ENCODE measurements around the gene PEAK1. TPM values are rescaled to one million over a fixed set of nuclear protein-coding genes. Genes with fewer than 3 reads are reported as not detected.

Gene PEAK1
- total and polyA plus RNA-seq, 9 of the 15 experiments (the other 6 are each of a cell fraction or from before 2014, with no cell fraction given), result 0.99 to 22.4 (median 10.8) TPM

GRCh38 chr15:77454265-77454664 lies 34.4 kb upstream of the PEAK1 start (continued):
- TF ChIP-seq, protein P1, sequence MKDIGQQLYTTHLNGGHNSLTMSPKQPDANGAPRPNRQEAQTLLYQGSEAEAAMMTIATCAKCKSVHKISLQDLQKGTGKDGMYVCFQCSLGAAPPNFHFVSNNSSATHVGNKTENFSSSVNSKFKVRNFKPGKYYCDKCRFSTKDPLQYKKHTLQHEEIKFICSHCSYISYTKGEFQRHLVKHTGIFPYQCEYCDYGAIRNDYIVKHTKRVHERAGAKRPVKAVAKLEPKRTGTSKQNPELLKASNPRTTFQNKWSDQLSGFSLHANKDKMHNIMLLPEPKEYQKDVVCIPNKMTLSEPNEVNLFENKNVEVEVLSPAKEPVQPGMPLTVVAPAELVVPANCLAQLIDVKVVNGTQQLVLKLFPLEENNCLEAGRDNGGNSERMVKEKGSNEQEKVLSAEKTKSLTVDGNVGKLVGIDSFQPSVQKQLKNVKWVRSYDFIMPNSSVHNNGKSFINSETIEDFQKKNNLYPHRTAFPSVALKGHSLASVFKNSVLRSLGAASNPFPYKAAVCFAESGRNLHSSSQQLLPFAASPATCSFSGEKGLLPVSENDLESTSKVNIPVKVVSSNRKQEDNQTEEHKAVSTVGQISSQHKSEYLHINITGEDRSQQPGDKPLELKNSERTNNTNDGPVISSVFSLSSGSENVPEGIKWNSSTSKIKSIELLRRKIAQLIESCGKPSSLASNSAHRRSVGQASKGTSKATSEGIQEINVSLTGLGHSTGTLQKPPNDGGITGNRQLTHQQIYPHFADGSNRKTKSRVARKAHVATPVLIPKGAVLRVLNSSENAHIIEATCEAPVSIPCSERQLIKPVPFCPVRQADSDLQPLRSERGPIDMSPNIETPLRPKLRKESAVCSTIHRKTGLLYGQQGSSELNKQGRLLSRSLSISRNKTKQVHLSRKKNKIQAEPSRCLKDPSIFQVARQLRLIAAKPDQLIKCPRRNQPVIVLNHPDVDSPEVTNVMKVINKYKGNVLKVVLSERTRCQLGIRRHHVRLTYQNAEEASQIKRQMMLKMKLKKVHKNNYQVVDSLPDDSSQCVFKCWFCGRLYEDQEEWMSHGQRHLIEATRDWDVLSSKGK (CRISPR knock-in tag; IDR thresholded peaks at IDR 0.05), result no peak

- no peak for FAIRE-seq
- H2AFZ ChIP-seq (ENCODE audit: low read depth, low read length), result no peak overlapping the region
- TF ChIP-seq PCBP2 (IDR thresholded peaks at IDR 0.05; ENCODE audit: low read depth, low read length, poor library complexity, severe bottlenecking), result no peak
- TF ChIP-seq ZNF699 (CRISPR knock-in tag; IDR thresholded peaks at IDR 0.05; ENCODE audit: insufficient replicate concordance), result no peak
- no peak for TF ChIP-seq SIRT6 (IDR thresholded peaks at IDR 0.05; ENCODE audit: low read depth, low read length)
- no peak for TF ChIP-seq BMI1 (IDR thresholded peaks at IDR 0.05; ENCODE audit: low read length)
- TF ChIP-seq HMG20B (CRISPR knock-in tag; IDR thresholded peaks at IDR 0.05), result no peak
- TF ChIP-seq VEZF1 (CRISPR knock-in tag; IDR thresholded peaks at IDR 0.05), result no peak
- TF ChIP-seq ZNF609 (CRISPR knock-in tag; IDR thresholded peaks at IDR 0.05; ENCODE audit: borderline replicate concordance), result no peak
Observed at GRCh38 chr15:77446840-77447390, 27.0 kb upstream of the PEAK1 start.

More at GRCh38 chr15:77446840-77447390, 27.0 kb upstream of the PEAK1 start:
- no peaks in the 10 kb centered on the region for H3K9me3 ChIP-seq (replicated peaks; ENCODE audit: control insufficient read depth, insufficient read depth, low read depth, low read length)
- CTCF ChIA-PET (ENCODE audit: low intra/inter-chr PET ratio), result no interaction called here
- ATAC-seq (no peak), DNase-seq (ENCODE audit: extremely low read depth in 1 of 4, low spot score in 3 of 4) (no peak)
- H3K4me1 ChIP-seq (replicated peaks in 1 of 2; ENCODE audit: control insufficient read depth in 2 of 2, insufficient read depth in 2 of 2, low read length in 2 of 2), result no peaks in the 10 kb centered on the region
- H3K4me3 ChIP-seq, result no peak overlapping the region
- H4K20me1 ChIP-seq (replicated peaks; ENCODE audit: control insufficient read depth, insufficient read depth, low read length), result no peaks in the 10 kb centered on the region
- BruUV-seq (replicated peaks), result no TSS peak
- no peak overlapping the region for H3K4me2 ChIP-seq (ENCODE audit: insufficient read depth, low read length)
- in situ Hi-C loops (cut with MboI) (no loop called here), intact Hi-C loops (cut with micrococcal nuclease) (no loop called here)
- peaks cover 35% of the 10 kb centered on the region; the same call in 2 of the 3 replicates for H3K79me2 ChIP-seq (ENCODE audit: control insufficient read depth, insufficient read depth, low read length)
- H3K27me3 ChIP-seq (ENCODE audit: control insufficient read depth in 2 of 2, insufficient read depth in 2 of 2, low read length in 2 of 2), result no peaks in the 10 kb centered on the region
- POLR2A ChIA-PET, result no interaction called here
- H3K9ac ChIP-seq (ENCODE audit: insufficient read depth in 1 of 2, low read depth in 2 of 2, low read length in 2 of 2), result no peak overlapping the region
- no peaks in the 10 kb centered on the region for H3K36me3 ChIP-seq (ENCODE audit: control insufficient read depth, insufficient read depth, low read length)
- no peak overlapping the region for H3K27ac ChIP-seq (ENCODE audit: extremely low read depth, low read depth, low read length)
- H3K9me1 ChIP-seq (ENCODE audit: control insufficient read depth, insufficient read depth, low read length), result no peaks in the 10 kb centered on the region
- 72% methylated on average over 4 of the region's 4 CpGs for WGBS (ENCODE audit: insufficient coverage, low coverage, missing lambda C conversion rate)

Data from K562 (cell line).